Activated CD8-positive, alpha-beta T cell treated with anti-CD3 and anti-CD28 coated beads for 36 hours (primary cell): ENCODE results near the gene SFXN2. TPM values are rescaled to one million over a fixed set of nuclear protein-coding genes. Genes with fewer than 3 reads are reported as not detected.

Experiments used
- ATAC-seq: fragments of 200-7000 bp; cut with Tn5 transposase; one replicate; pipeline ENCODE4 v1.10.0; 2021; ENCODE audit warnings: mild to moderate bottlenecking, moderate library complexity
- CTCF ChIA-PET: fragments of 350-600 bp; sonication (Branson Sonifier 250); formaldehyde crosslinking; loops from one replicate; lab custom pipeline; 2021; ENCODE audit warnings: antibody characterized with exemption; lab: Charles Lee
- POLR2A ChIA-PET: fragments of 350-600 bp; sonication (Branson Sonifier 250); formaldehyde crosslinking; loops from one replicate; lab custom pipeline; 2021; ENCODE audit warnings: antibody characterized with exemption; lab: Charles Lee
- DNase-seq: peaks from one replicate; pipeline ENCODE4 v3.0.0-alpha.2; 2020
- H3K27ac Mint-ChIP-seq: one replicate; pipeline ENCODE4 v1.8.0; 2021; ENCODE audit warnings: mild to moderate bottlenecking, mixed read lengths
- H3K27me3 Mint-ChIP-seq: one replicate; pipeline ENCODE4 v1.8.0; 2021; ENCODE audit warnings: mixed read lengths
- H3K36me3 Mint-ChIP-seq: one replicate; pipeline ENCODE4 v1.8.0; 2021; ENCODE audit warnings: low read depth, mixed read lengths
- H3K4me1 Mint-ChIP-seq: one replicate; pipeline ENCODE4 v1.8.0; 2021; ENCODE audit warnings: low read depth, mixed read lengths
- H3K4me3 Mint-ChIP-seq: one replicate; pipeline ENCODE4 v1.8.0; 2021; ENCODE audit warnings: mild to moderate bottlenecking, moderate library complexity, mixed read lengths
- H3K9me3 Mint-ChIP-seq: one replicate; pipeline ENCODE4 v1.8.0; 2021; ENCODE audit warnings: mixed read lengths
- CTCF ChIP-seq: fragments of 200-600 bp; IDR thresholded peaks from one replicate; pipeline ENCODE4 v1.8.0; 2022; ENCODE audit warnings: antibody characterized with exemption, mild to moderate bottlenecking
- intact Hi-C: fragments of 100-400 bp; cut with micrococcal nuclease; formaldehyde crosslinking; loops from one replicate; pipeline ENCODE4 v1.10.0; 2022
- total RNA-seq, 2 experiments: library from RNA; stranded (reverse); gene quantifications; one replicate each; pipeline ENCODE4 v1.2.3, GENCODE V29; 2021

Gene SFXN2
- total RNA-seq, 2 experiments from 2014 or later, result 12.8 to 16.3 TPM

GRCh38 chr10:102712089-102712488 lies 2.3 kb upstream of the SFXN2 start:
- no peak for DNase-seq
- Mint-ChIP-seq H3K27ac (peak overlapping the region; percentile 74), H3K4me1 (peaks cover 47% of the 10 kb centered on the region), H3K27me3 (no peaks in the 10 kb centered on the region), H3K36me3 (peaks cover 15% of the 10 kb centered on the region), H3K9me3 (no peaks in the 10 kb centered on the region), H3K4me3 (peak overlapping the region; percentile 82)
- no peak for ATAC-seq
- CTCF ChIA-PET, result interaction anchor here (1.1 to 3.7 kb wide), 6 partner anchors 10 to 483 kb away, joined by 3 to 20 read pairs (median 4); no protein-coding TSS in a partner anchor
- intact Hi-C loops, result loop anchor here (5.0 kb wide), 2 partner anchors 35 to 65 kb away; no protein-coding TSS in a partner anchor
- POLR2A ChIA-PET, result interaction anchor here (1.2 to 2.1 kb wide), 5 partner anchors 37 to 67 kb away, joined by 3 to 6 read pairs (median 5); partner anchors contain the start of gene TRIM8
- no peak for TF ChIP-seq CTCF

- Mint-ChIP-seq H3K27ac (peak overlapping the region; percentile 93), H3K4me3 (peak overlapping the region; percentile 82), H3K4me1 (peaks cover 51% of the 10 kb centered on the region), H3K9me3 (no peaks in the 10 kb centered on the region), H3K27me3 (no peaks in the 10 kb centered on the region), H3K36me3 (peaks cover 17% of the 10 kb centered on the region)
- TF ChIP-seq CTCF, result no peak
- CTCF ChIA-PET, result interaction anchor here (0.7 to 3.7 kb wide), 20 partner anchors 7 to 205 kb away, joined by 3 to 20 read pairs (median 4); partner anchors contain the start of genes CNNM2 and TRIM8
- DNase-seq (no peak), ATAC-seq (no peak)
- intact Hi-C loops, result loop anchor here (5.0 kb wide), 2 partner anchors 36 to 66 kb away; no protein-coding TSS in a partner anchor
- POLR2A ChIA-PET, result interaction anchor here (0.8 to 3.4 kb wide), 13 partner anchors 8 to 74 kb away, joined by 3 to 27 read pairs (median 3); partner anchors contain the start of genes TRIM8 and WBP1L
These were observed 1.4 kb upstream of the SFXN2 start for GRCh38 chr10:102712843-102713538.

DNA sequence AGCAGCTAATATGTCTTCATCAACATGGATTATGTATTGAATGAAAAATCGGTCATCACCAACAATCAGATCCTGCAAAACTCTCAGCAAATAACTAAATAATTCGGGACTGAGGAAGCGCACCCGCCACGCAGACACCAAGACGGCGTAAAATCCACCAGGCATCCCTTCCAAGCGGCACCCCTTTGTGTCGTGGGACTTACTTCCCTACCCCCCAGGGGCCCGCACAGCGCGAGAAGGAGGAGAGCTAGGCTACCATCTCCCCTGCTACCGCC lies 960 bp upstream of the SFXN2 start:
- peak overlapping the region; percentile 93 for H3K27ac Mint-ChIP-seq
- ATAC-seq (peak; percentile 57), DNase-seq (no peak)
- peak; percentile 65 for TF ChIP-seq CTCF
- CTCF ChIA-PET, result interaction anchor here (0.7 to 3.7 kb wide), 25 partner anchors 8 to 210 kb away, joined by 3 to 20 read pairs (median 3); partner anchors contain the start of genes CNNM2 and TRIM8
- peak overlapping the region; percentile 82 for H3K4me3 Mint-ChIP-seq
- H3K27me3 Mint-ChIP-seq, result no peaks in the 10 kb centered on the region
- peaks cover 17% of the 10 kb centered on the region for H3K36me3 Mint-ChIP-seq
- POLR2A ChIA-PET, result interaction anchor here (0.8 to 3.4 kb wide), 12 partner anchors 9 to 75 kb away, joined by 3 to 27 read pairs (median 4); partner anchors contain the start of genes TRIM8 and WBP1L
- peaks cover 53% of the 10 kb centered on the region for H3K4me1 Mint-ChIP-seq
- intact Hi-C loops, result loop anchor here (5.0 kb wide), 2 partner anchors 36 to 66 kb away; no protein-coding TSS in a partner anchor
- H3K9me3 Mint-ChIP-seq, result no peaks in the 10 kb centered on the region

DNA sequence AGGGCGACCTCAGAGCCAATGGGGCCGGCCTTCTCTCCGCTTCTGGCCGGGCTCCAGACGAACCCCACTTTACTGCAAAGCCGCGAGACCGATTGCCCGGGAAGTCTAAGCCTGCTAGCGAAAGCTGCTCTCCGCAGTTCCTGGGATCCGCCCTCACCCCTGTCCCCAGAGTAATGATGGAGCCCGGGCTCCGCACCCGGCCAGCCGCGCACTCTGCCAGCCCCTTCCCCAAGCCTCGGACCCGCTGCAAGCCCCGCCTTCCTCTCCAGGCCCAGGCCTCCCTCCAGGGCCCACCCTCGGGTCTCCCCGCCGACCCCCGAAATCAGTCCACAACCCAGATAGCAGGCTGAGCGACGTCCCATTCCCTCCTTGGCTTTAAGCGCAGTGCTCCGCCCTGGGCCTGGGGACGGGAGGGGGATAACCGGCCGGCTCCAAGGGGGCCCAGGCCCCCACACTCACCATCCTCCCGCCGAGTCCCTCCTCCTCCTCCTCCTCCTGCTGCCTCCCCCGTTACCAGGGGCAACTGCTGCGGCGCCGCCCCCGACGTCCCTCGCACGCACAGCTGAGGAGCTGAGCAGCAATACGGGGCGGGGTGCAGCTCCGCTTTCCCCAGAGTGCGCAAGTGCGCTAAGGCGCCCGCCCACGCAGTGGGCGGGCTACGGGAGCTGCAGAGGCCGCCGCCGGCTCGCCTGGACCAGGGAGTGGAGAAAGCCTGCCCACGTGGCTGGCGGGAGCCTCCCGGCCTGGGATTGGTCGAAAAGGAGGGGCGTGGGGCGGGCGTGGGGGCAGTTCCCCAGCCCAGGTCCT lies 419 bp upstream of the SFXN2 start, which contains the start of gene ARL3:
TSS of gene ARL3 (minus strand) at position 584 of the 807 bp plus-strand sequence. CDS start at position 462, 122 bp downstream.
- intact Hi-C loops, result loop anchor here (5.0 kb wide), 2 partner anchors 37 to 67 kb away; no protein-coding TSS in a partner anchor
- ChIA-PET CTCF (interaction anchor here (0.7 to 3.7 kb wide), 30 partner anchors 8 to 211 kb away, joined by 3 to 20 read pairs (median 4); partner anchors contain the start of gene TRIM8), POLR2A (interaction anchor here (0.7 to 3.4 kb wide), 17 partner anchors 9 to 293 kb away, joined by 3 to 27 read pairs (median 3); partner anchors contain the start of genes CUEDC2, FBXL15, TRIM8 and WBP1L)
- H3K27ac Mint-ChIP-seq, result peak within 1 kb of the TSS; percentile 93
- DNase-seq, result peak; percentile 99
- peaks cover 17% of the 10 kb centered on the region for H3K36me3 Mint-ChIP-seq
- ATAC-seq, result peak; percentile 90
- TF ChIP-seq CTCF, result peak; percentile 43
- H3K9me3 Mint-ChIP-seq, result no peaks in the 10 kb centered on the region
- no peaks in the 10 kb centered on the region for H3K27me3 Mint-ChIP-seq
- peak within 1 kb of the TSS; percentile 82 for H3K4me3 Mint-ChIP-seq
- peaks cover 56% of the 10 kb centered on the region for H3K4me1 Mint-ChIP-seq
